ENCODE measurements around the gene DPP10. TPM values are rescaled to one million over a fixed set of nuclear protein-coding genes. Genes with fewer than 3 reads are reported as not detected.

DPP10 gene
- total RNA-seq, 1 donor from 2014 or later = 6.5 TPM

- H3K27ac Mint-ChIP-seq = no peak overlapping the region
- H2AFZ ChIP-seq (replicated peaks) = no peak overlapping the region
- no peaks in the 10 kb centered on the region for H3K4me1 ChIP-seq
- no peaks in the 10 kb centered on the region for H3K9me3 ChIP-seq (ENCODE audit: low read depth)
- no peaks in the 10 kb centered on the region for H3K27me3 Mint-ChIP-seq (ENCODE audit: insufficient read depth, low read depth)
- H3K27ac ChIP-seq = no peak overlapping the region
- no peak overlapping the region for H3K4me2 ChIP-seq
- no peaks in the 10 kb centered on the region for H3K27me3 ChIP-seq
- no peak overlapping the region for H3K9ac ChIP-seq
- H3K36me3 Mint-ChIP-seq = no peaks in the 10 kb centered on the region
- H3K9me3 Mint-ChIP-seq = no peaks in the 10 kb centered on the region
- no peak overlapping the region for H3K4me3 Mint-ChIP-seq
- H3K79me2 ChIP-seq (ENCODE audit: low read depth) = no peaks in the 10 kb centered on the region
- TF ChIP-seq EZH2 (IDR thresholded peaks at IDR 0.05) = no peak
- no peak for DNase-seq (ENCODE audit: low spot score)
- no peaks in the 10 kb centered on the region for H4K20me1 ChIP-seq (ENCODE audit: low read depth)
- H3F3A ChIP-seq (ENCODE audit: low read depth) = no peaks in the 10 kb centered on the region
- H3K4me1 Mint-ChIP-seq = peaks cover 18% of the 10 kb centered on the region
- H3K36me3 ChIP-seq = no peaks in the 10 kb centered on the region
- no peak overlapping the region for H3K4me3 ChIP-seq
Observed at GRCh38 chr2:114762376-114762775, 319.9 kb downstream of the DPP10 start.

DNA sequence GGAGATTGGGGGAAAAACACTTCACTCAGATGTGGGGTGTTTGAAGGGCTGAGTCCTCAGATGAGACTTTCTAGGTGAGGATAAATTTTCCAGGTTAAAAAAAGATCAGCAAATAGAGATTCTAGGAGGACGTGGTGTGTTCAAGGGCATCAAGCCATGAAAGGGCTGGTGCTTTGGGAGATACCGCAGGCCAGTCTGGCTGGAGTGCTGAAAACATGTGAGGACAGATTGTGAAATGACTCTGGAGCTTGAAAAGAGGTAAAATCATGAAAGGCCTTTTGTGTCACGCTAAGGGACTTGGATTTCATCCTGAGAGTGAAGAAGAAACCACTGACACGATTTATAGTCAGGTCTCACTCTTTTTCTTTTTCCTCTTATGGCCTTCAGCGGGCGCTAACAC lies 320.5 kb downstream of the DPP10 start:
- Mint-ChIP-seq H3K36me3 (no peaks in the 10 kb centered on the region), H3K27ac (no peak overlapping the region), H3K4me1 (peaks cover 18% of the 10 kb centered on the region), H3K27me3 (ENCODE audit: insufficient read depth, low read depth) (no peaks in the 10 kb centered on the region), H3K4me3 (no peak overlapping the region), H3K9me3 (no peaks in the 10 kb centered on the region)
- Histone ChIP-seq H3K79me2 (ENCODE audit: low read depth) (no peaks in the 10 kb centered on the region), H3K27me3 (no peaks in the 10 kb centered on the region), H2AFZ (replicated peaks) (no peak overlapping the region), H3K27ac (no peak overlapping the region), H3K4me2 (no peak overlapping the region), H3K36me3 (no peaks in the 10 kb centered on the region), H3K9me3 (ENCODE audit: low read depth) (no peaks in the 10 kb centered on the region), H3K4me3 (no peak overlapping the region), H3K4me1 (no peaks in the 10 kb centered on the region), H3F3A (ENCODE audit: low read depth) (no peaks in the 10 kb centered on the region), H4K20me1 (ENCODE audit: low read depth) (no peaks in the 10 kb centered on the region), H3K9ac (no peak overlapping the region)
- no peak for DNase-seq (ENCODE audit: low spot score)
- TF ChIP-seq EZH2phosphoT487 (IDR thresholded peaks at IDR 0.05) (no peak), EZH2 (IDR thresholded peaks at IDR 0.05) (no peak)
- TF ChIP-seq, protein P1, sequence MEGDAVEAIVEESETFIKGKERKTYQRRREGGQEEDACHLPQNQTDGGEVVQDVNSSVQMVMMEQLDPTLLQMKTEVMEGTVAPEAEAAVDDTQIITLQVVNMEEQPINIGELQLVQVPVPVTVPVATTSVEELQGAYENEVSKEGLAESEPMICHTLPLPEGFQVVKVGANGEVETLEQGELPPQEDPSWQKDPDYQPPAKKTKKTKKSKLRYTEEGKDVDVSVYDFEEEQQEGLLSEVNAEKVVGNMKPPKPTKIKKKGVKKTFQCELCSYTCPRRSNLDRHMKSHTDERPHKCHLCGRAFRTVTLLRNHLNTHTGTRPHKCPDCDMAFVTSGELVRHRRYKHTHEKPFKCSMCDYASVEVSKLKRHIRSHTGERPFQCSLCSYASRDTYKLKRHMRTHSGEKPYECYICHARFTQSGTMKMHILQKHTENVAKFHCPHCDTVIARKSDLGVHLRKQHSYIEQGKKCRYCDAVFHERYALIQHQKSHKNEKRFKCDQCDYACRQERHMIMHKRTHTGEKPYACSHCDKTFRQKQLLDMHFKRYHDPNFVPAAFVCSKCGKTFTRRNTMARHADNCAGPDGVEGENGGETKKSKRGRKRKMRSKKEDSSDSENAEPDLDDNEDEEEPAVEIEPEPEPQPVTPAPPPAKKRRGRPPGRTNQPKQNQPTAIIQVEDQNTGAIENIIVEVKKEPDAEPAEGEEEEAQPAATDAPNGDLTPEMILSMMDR (IDR thresholded peaks at IDR 0.05) = no peak

DNA sequence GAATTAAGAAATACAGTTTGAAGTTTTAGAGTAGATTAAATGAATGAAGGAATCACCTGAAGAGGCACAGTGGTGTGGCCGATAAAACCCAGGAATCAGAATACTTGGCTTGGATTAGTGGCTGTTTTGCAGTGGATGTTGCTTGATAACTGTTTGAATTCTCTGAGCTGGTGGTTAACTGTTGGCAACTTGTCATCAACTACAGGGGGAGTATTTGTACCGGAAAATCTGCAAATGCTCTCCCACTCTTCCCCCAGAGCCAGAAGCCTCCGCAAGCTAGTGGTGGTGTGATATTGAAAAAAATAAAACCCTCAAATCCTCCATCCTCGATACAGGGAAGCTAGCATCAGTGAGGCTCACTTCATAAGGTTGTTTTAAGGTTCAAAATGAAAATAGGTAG lies 326.7 kb downstream of the DPP10 start:
- H3K4me1 Mint-ChIP-seq = peaks cover 3% of the 10 kb centered on the region
- no peaks in the 10 kb centered on the region for H3K27me3 ChIP-seq
- no peak overlapping the region for H3K4me3 Mint-ChIP-seq
- H3K9me3 ChIP-seq (ENCODE audit: low read depth) = no peaks in the 10 kb centered on the region
- no peak for DNase-seq (ENCODE audit: low spot score)
- H3K4me1 ChIP-seq = peaks cover 8% of the 10 kb centered on the region
- H2AFZ ChIP-seq (replicated peaks) = no peak overlapping the region
- no peak overlapping the region for H3K4me2 ChIP-seq
- no peaks in the 10 kb centered on the region for H3K9me3 Mint-ChIP-seq
- no peaks in the 10 kb centered on the region for H4K20me1 ChIP-seq (ENCODE audit: low read depth)
- no peaks in the 10 kb centered on the region for H3K36me3 Mint-ChIP-seq
- no peak overlapping the region for H3K27ac ChIP-seq
- TF ChIP-seq EZH2phosphoT487 (IDR thresholded peaks at IDR 0.05) (no peak), EZH2 (IDR thresholded peaks at IDR 0.05) (no peak)
- TF ChIP-seq, protein P1 (IDR thresholded peaks at IDR 0.05) = no peak
- no peaks in the 10 kb centered on the region for H3K79me2 ChIP-seq (ENCODE audit: low read depth)
- no peaks in the 10 kb centered on the region for H3K36me3 ChIP-seq
- H3K27me3 Mint-ChIP-seq (ENCODE audit: insufficient read depth, low read depth) = no peaks in the 10 kb centered on the region
- peaks cover 6% of the 10 kb centered on the region for H3F3A ChIP-seq (ENCODE audit: low read depth)
- H3K4me3 ChIP-seq = no peak overlapping the region
- no peak overlapping the region for H3K9ac ChIP-seq
- no peak overlapping the region for H3K27ac Mint-ChIP-seq

GRCh38 chr2:114769991-114770390 lies 327.6 kb downstream of the DPP10 start:
- no peak for TF ChIP-seq EZH2 (IDR thresholded peaks at IDR 0.05)
- TF ChIP-seq, protein P1 (IDR thresholded peaks at IDR 0.05) = no peak
- TF ChIP-seq EZH2phosphoT487 (IDR thresholded peaks at IDR 0.05) = peak; percentile 70
- no peak overlapping the region for H3K4me3 Mint-ChIP-seq
- peaks cover 6% of the 10 kb centered on the region for H3F3A ChIP-seq (ENCODE audit: low read depth)
- no peak overlapping the region for H3K9ac ChIP-seq
- no peaks in the 10 kb centered on the region for H3K27me3 Mint-ChIP-seq (ENCODE audit: insufficient read depth, low read depth)
- H3K4me1 ChIP-seq = peaks cover 8% of the 10 kb centered on the region
- H3K4me2 ChIP-seq = no peak overlapping the region
- H3K9me3 Mint-ChIP-seq = no peaks in the 10 kb centered on the region
- peak; percentile 31 for DNase-seq (ENCODE audit: low spot score)
- H3K27ac ChIP-seq = no peak overlapping the region
- H3K27me3 ChIP-seq = no peaks in the 10 kb centered on the region
- no peak overlapping the region for H3K4me3 ChIP-seq
- H3K36me3 ChIP-seq = no peaks in the 10 kb centered on the region
- H4K20me1 ChIP-seq (ENCODE audit: low read depth) = no peaks in the 10 kb centered on the region
- H3K9me3 ChIP-seq (ENCODE audit: low read depth) = no peaks in the 10 kb centered on the region
- H3K79me2 ChIP-seq (ENCODE audit: low read depth) = no peaks in the 10 kb centered on the region
- no peak overlapping the region for H3K27ac Mint-ChIP-seq
- H3K4me1 Mint-ChIP-seq = peaks cover 10% of the 10 kb centered on the region
- H2AFZ ChIP-seq (replicated peaks) = no peak overlapping the region
- no peaks in the 10 kb centered on the region for H3K36me3 Mint-ChIP-seq

Measured in neural progenitor cell (in vitro differentiated cells).